ENCODE measurements around the gene FRMD4A.

DNA sequence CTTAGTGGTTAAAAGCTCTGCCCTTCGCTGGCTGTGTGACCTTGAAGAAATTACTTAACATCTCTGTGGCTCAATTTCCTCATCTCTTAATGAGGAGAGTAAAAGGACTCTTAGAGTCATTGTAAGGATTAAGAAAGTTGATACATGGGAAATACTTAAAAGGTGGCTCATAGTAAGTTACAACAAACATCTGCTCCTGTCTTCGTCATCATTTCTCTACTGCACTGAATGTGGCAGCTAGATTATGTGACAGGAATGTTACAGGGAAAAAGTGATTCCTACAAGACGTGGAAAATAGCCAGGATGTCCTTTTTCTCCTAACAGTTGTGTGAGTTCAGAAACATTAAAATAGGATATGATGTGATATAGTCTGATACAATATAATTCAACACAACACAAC, 184.7 kb downstream of the FRMD4A start:
- TF ChIP-seq, protein P1, sequence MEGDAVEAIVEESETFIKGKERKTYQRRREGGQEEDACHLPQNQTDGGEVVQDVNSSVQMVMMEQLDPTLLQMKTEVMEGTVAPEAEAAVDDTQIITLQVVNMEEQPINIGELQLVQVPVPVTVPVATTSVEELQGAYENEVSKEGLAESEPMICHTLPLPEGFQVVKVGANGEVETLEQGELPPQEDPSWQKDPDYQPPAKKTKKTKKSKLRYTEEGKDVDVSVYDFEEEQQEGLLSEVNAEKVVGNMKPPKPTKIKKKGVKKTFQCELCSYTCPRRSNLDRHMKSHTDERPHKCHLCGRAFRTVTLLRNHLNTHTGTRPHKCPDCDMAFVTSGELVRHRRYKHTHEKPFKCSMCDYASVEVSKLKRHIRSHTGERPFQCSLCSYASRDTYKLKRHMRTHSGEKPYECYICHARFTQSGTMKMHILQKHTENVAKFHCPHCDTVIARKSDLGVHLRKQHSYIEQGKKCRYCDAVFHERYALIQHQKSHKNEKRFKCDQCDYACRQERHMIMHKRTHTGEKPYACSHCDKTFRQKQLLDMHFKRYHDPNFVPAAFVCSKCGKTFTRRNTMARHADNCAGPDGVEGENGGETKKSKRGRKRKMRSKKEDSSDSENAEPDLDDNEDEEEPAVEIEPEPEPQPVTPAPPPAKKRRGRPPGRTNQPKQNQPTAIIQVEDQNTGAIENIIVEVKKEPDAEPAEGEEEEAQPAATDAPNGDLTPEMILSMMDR (IDR thresholded peaks at IDR 0.05), result no peak
- TF ChIP-seq NFIC (IDR thresholded peaks at IDR 0.05; ENCODE audit: borderline replicate concordance), result no peak
